Right lobe of liver (tissue), 4 donors: ENCODE measurements around the gene TSTD2.

Source experiments
- POLR2A ChIP-seq: fragments of 450-650 bp; IDR thresholded peaks from one replicate; pipeline ENCODE4 v1.6.1; 2017; ENCODE audit warnings: antibody characterized with exemption, mild to moderate bottlenecking
- TF ChIP-seq, protein P1 (sequence below), 4 donors: fragments of 200-600 bp in 3 of 4; fragments of 450-650 bp in 1 of 4; IDR thresholded peaks; one replicate each; pipeline versions ENCODE4 v1.5.1 to v1.8.0; 2016 to 2022; ENCODE audit warnings: antibody characterized with exemption in 4 of 4, mild to moderate bottlenecking in 2 of 4
- donor health status: DM: no; HTN: no; CAD: no.
- donor health status: DM: no; HTN: no; CAD: no.
- donor health status: DM: no; HTN: yes; CAD: no.

DNA sequence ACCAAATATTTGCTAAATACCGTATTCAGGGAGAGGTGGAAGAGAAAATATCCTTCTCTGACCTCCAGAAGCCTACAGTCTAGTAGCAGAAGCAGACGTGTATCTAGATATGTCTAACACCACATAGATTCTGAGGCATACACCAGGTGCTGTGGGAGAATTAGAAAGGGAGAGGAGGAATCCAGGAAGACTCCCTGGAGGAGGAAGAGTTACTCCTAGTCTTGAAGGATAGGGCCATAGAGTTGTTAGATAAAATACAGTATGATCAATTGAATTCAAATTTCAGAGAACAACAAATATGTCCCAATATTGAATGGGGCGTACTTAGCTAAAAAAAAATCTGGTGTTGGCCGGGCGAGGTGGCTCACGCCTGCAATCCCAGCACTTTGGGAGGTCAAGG lies 73.0 kb downstream of the TSTD2 start:
- TF ChIP-seq, protein P1, sequence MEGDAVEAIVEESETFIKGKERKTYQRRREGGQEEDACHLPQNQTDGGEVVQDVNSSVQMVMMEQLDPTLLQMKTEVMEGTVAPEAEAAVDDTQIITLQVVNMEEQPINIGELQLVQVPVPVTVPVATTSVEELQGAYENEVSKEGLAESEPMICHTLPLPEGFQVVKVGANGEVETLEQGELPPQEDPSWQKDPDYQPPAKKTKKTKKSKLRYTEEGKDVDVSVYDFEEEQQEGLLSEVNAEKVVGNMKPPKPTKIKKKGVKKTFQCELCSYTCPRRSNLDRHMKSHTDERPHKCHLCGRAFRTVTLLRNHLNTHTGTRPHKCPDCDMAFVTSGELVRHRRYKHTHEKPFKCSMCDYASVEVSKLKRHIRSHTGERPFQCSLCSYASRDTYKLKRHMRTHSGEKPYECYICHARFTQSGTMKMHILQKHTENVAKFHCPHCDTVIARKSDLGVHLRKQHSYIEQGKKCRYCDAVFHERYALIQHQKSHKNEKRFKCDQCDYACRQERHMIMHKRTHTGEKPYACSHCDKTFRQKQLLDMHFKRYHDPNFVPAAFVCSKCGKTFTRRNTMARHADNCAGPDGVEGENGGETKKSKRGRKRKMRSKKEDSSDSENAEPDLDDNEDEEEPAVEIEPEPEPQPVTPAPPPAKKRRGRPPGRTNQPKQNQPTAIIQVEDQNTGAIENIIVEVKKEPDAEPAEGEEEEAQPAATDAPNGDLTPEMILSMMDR (IDR thresholded peaks at IDR 0.05), result no peak
- TF ChIP-seq POLR2A, result no peak
